Measurements from ENCODE around the gene CCL4.
"Not testable (repeated sequence)": the region's sequence is repeated elsewhere in the genome, so short reads cannot be mapped to it uniquely, and the experiment has no call there.

CCL4 gene

DNA sequence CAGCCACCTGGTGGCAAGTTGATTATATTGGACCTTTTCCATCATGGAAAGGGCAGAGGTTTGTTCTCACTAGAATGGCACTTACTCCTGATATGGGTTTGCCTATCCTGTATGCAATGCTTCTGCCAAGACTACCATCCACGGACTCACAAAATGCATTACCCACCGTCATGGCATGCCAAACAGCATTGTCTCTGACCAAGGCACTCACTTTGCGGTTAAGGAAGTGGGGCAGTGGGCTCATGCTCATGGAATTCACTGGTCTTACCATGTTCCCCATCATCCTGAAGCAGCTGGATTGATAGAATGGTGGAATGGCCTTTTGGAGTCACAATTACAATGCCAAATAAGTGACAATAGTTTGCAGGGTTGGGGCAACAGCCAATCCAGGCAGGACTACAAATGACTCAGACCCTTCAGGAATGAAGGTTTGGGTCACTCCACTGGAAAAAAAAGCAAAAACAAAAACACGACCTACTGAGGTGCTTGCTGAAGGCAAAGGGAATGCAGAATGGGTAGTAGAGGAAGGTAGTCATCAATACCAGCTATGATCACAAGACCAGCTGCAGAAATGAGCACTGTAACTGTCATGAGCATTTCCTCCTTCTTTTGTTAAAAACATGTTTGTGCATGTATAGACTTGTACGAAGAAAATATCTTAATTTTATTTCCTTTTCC lies 11.5 kb downstream of the CCL4 start:
- H3K27ac ChIP-seq = not testable (repeated sequence)
- peak; percentile 29 for DNase-seq (ENCODE audit: low read depth, low spot score)

DNA sequence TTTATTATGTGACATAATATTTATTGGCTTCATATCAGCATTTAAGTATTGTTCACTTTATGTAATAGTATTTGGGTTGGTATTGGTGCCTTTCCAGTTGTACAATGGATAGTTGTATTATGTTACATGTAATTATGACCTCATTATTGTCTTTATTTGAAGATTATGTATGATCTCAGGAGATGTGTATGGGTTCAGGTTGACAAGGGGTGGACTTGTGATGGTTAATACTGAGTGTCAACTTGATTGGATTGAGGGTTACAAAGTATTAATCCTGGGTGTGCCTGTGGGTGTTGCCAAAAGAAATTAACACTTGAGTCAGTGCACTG lies 12.0 kb downstream of the CCL4 start:
- H3K27ac ChIP-seq; DNase-seq (ENCODE audit: low read depth, low spot score): not testable (repeated sequence)

DNA sequence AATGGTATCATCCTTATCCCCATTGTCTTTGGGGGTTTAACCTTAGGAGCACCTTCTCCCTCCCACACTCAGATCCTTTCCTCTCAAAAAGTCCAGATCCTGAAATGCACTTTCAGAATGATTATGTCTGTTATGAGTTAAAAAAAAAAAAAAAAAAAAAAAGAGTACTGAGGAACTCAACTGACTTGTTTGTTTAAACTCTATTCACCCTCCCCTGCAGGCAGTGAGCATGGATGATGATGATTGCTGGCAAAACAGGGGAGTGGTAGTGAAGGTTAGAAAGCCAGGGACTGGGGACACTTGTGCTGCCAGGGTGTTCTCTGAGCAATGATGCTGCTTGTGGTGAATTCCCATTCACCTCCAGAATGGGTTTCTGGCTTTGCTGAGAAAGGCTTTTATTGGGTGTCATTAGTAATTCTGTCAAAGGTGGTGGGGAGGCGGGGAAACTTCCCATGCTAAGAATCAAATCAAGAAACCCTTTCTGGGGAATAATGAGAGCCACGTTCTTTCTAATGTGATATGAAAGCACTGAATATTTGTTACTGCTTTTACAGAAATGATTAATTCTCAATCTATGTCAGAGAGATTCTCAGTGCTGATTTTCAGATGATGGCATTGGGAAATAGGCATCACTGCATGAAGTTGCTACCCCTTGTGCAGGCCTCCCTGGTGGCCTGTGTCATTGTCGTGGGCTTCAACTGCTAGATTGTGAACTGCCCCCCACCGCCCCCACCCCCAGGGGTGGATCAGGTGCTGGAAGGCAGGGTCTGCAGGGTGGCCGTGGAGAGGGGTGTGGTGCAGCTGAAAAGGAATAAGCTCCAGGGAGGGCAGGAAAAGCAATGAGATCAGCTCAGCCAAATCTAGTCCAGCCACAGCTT lies 14.1 kb downstream of the CCL4 start:
- H3K27ac ChIP-seq = no peak overlapping the region
- no peak for DNase-seq (ENCODE audit: low read depth, low spot score)

DNA sequence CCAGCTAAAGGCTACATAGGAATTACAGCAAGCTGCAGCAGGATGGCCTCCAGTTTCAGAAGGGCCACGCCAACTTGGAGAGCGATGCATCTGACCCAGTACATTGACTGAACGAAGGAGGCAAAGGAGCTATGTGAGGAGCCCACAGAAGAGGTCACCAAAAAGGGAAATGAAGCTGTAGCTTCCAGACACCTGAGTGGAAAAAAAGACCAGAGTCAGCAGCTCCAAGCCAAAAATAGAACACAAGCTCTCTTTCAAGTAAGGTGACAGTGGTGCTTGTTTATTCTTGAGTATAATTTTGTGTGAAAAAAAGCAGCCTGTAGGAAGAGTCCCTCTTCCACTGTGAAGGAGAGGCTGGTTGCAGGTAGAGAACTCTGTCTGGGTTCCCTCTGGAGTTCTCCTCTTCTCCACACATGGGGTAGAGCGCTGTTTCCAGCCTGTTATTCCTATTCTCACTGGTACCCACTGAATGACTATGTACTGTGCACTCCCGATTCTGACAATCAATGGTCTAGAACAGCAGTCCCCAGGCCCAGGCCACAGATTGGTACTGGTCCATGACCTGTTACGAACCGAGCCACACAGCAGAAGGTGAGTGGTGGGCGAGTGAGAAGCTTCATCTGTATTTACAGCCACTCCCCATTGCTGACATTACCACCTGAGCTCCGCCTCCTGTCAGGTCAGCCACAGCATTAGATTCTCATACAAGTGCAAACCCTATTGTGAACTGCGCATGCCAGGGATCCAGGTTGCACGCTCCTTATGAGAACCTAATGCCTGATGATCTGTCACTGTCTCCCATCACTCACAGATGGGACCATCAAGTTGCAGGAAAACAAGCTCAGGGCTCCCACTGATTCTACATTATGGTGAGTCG lies 15.1 kb downstream of the CCL4 start:
- H3K27ac ChIP-seq = no peak overlapping the region
- no peak for DNase-seq (ENCODE audit: low read depth, low spot score)

DNA sequence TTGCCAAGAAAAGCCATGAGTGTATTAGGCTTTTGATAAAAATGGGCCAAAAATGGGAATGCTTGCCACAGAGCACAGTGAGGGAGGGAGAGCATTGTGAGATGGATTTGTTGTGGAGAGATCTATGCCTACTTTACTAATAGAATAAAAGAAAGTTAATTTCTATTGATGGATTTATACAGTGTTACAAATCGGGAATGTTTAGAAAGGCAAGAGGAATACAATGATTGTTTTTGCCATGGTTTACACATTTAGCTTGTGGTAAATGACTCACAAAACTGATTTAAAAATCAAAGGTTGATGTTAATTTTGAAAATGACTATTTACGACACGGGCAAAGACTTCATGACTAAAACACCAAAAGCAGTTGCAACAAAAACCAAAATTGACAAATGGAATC lies 16.6 kb downstream of the CCL4 start:
- no peak overlapping the region for H3K27ac ChIP-seq
- DNase-seq (ENCODE audit: low read depth, low spot score) = no peak

DNA sequence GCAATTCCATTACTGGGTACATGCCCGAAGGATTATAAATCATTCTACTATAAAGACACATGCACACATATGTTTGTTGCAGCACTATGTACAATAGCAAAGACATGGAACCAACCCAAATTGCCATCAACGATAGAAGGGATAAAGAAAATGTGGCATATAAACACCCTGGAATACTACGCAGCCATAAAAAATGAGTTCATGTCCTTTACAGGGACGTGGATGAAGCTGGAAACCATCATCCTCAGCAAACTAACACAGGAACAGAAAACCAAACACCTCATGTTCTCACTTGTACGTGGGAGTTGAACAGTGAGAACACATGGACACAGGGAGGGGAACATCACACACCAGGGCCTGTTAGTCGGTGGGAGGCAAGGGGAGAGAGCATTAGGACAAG lies 17.5 kb downstream of the CCL4 start:
- H3K27ac ChIP-seq; DNase-seq (ENCODE audit: low read depth, low spot score): not testable (repeated sequence)

DNA sequence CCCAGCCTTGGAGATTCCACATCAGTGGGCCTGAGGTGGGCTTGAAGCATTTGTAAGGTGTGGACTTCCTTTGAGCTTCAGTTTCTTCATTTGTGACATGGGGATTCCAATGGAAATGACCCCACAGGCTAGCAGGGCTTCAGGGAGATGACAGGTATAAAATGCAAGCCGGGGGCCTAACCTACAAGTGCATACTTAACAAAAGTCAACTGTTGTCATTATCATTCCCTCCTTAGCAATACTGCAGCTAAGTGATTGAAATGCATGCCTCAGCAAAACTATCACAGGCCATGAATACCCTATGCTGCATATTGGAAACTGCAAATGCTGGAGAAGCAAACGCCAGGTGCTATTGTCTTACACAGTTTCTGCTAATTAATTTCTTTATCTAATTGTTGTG lies 19.8 kb downstream of the CCL4 start:
- DNase-seq (ENCODE audit: low read depth, low spot score) = no peak
- no peak overlapping the region for H3K27ac ChIP-seq

DNA sequence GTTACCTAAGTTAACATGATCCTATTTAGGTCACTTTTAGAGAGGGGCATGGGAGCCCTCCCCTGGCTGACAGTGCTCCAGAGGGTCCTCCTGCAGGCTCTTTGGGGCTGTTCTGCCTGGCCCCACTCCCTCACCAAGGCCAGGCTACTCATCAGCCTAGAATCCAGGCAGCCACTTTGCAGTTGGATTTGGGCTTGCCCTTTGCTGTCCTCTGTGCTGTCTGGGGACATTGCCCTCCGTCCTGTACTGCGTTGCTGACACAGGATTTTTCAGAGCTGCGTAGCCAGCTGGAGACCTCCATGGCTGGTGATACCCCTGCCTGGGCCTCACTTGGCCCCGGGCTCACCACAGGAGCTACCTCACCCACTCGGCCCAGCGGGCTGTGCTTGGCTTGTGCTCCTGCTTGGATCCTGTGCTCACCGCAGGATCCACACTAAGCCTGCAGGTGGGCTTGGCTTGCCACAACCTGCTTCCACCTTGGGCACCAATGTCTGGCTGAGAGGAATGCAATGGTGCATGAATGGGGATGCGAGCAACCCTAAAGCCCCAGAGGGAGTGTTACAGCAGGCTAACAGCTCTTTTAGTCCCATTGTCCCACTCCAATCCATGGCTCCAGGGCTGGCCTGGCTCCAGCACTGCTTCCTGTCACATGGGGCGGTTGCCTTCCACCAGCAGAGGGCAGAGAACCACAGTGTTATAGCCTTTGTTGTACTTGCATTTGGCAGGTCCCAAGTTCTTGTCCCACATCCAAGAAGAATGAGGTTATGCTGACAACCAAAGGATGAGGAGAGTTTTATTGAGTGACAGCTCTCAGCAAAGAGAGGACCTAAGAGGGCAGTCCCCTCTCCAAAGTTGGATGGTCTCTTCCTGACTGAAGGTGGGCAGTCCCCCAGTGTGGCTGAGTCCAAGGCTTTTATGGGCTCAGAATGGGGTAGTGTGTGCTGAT lies 21.5 kb downstream of the CCL4 start:
- H3K27ac ChIP-seq = no peak overlapping the region
- DNase-seq (ENCODE audit: low read depth, low spot score) = no peak

DNA sequence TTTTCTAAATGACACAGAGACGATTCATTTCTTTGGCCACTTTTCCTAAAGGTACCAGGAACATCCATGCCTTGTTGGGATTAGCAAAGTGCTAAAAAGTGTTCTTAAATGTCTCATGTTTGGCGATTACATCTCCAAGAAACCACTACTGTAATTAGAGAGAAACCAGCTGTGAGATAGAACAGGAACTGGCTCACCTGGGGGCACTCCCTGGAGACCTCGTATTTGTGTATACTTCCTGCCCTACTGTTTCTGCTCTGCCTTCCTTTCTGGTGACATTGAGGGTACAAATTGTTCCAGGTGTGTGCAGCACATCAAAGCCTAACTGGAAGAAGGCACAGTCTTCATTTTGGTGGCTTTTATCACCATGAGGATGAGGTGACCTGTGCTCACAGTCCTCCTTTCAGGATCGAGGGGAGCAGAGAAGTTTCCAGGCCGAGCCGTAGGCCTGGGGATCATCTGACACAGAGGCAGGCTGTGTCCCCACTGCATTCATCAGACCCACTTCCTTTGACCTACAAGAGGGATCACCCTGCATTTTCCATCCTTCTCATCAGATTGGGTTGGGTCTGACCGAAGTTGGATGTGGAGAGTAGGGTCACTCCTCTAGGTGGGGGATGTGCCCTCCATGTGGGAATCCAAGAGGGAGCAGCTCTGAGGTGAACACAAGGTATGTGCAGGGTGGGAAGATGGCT lies 23.7 kb downstream of the CCL4 start:
- no peak overlapping the region for H3K27ac ChIP-seq
- DNase-seq (ENCODE audit: low read depth, low spot score) = no peak

DNA sequence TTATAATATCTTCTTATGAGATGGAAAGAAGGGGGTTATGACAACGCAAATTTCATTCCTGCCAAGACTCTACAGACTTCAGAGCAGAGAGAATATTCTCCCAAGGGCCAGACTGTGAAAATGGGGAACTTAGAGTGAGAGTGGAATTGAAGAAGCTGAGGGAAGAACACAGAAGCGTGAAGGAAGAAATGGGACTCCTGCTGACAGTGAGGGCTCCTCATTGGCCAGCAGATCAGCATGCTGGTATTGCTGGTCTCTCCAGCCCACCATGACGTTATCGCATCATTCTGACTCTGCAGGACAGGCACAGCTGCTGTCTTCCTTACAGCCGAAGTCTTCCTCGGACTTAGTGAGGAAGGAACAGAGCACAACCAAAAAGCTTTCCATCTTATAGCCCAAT lies 24.3 kb downstream of the CCL4 start:
- no peak for DNase-seq (ENCODE audit: low read depth, low spot score)
- no peak overlapping the region for H3K27ac ChIP-seq

DNA sequence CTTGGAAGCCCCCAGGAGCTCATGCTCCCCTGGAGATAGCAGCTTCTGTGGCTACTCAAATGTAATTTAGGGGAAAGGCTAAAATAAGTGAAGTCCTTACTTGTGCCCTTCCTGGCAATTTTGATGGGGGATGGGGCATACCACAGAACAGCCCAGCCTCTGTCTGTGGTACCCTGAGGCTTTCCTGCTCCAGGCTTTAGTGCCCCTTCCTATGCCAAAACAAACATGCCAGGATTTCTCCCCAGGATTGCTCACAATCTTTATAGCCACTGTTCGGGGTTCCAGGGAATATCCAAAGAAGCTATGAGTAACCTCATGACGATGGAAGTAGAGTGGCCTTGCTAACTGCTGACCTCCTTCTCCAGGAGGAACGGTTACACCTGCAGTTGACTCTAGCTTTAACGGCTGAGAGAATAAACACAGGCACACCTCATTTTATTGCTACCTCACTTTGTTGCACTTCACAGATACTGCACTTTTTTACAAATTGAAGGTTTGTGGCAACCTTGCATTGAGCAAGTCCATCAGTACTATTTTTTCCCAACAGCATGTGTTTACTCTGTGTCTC lies 24.9 kb downstream of the CCL4 start:
- DNase-seq (ENCODE audit: low read depth, low spot score) = no peak
- H3K27ac ChIP-seq = no peak overlapping the region

DNA sequence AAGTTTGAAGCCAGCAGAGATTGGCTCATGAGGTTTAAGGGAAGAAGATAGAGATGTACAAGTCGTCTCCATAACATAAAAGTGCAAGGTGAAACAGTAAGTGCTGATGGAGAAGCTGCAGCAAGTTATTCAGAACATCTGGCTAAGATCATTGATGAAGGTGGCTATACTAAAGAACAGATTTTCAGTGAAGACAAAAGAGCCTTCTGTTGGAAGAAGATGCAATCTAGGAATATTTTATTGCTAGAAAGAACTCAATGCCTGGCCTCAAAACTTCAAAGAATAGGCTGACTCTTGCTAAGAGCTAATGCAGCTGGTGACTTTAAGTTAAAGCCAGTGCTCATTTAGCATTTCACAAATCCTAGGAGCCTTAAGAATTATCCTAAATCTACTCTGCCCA lies 26.0 kb downstream of the CCL4 start:
- no peak for DNase-seq (ENCODE audit: low read depth, low spot score)

DNA sequence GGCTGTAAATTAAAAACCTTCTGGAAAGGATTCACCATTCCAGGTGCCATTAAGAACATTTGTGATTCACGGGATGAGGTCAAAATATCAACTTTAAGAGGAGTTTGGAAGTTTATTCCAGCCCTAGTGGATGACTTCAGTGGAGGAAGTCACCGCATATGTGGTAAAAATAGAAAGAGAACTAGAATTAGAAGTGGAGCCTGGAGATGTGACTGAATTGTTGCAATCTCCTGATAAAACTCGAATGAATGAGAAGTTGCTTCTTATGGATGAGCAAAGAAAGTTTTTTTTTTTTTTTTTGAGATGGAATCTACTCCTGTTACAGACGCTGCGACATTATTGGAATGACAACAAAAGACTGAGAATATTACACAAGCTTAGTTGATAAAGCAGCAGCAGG lies 26.7 kb downstream of the CCL4 start:
- H3K27ac ChIP-seq = no peak overlapping the region
- no peak for DNase-seq (ENCODE audit: low read depth, low spot score)

More for the DNA sequence above, 26.0 kb downstream of the CCL4 start:
- H3K27ac ChIP-seq = no peak overlapping the region

DNA sequence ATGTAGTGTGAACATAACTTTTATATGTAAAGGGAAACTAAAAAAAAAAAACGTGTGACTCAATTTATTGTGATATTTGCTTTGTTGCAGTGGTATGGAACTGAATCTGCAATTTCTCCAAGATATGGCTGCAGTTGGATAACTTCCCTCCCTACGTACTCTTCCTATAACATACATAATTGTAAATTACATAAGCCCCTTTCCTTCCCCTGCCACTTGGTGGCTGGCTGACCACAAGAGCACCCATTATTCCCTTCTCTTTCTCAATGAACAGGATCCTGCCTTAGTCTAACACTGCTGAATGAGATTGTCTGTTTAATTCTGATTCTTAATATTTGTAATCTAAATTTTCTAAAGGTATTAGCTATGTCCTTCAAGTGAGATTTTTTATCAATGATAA lies 27.8 kb downstream of the CCL4 start:
- no peak overlapping the region for H3K27ac ChIP-seq
- DNase-seq (ENCODE audit: low read depth, low spot score) = no peak

DNA sequence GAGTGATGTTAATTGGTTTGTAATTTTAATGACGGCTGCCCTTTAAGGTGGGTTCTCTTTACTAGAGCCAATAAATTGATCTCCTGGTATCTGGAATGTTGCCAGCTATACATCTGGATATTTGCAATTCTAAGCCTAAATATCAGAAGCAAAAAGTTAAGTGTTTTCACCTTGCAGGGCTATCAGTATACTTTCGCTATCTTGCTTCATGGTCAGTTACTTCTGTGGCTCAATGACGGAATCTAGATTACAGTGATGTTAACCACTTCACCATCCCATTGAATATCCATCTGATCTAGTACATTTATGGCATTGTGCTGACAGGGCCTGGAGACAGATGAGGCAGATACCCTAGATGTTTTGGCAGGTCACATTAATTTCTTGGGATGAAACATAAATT lies 28.3 kb downstream of the CCL4 start:
- DNase-seq (ENCODE audit: low read depth, low spot score) = no peak

DNA sequence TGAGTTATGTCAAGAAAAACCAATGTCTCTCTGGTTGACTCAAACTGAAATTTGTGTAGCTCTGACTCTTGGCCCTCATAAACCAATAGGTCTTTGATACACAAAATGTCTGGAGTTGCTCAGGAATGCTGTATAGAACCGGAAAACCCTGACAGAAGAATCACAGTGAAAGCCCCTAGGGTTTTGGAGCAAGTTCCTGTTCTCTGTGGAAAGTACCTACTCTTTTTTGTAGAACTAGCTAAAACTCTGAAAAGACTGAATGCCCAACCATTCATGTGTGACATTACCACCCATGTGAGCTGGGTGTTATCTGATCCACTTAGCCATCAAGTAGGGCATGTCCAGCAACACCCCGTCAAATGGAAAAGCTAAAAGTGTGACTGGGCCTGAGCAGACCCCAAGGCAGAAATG lies 28.8 kb downstream of the CCL4 start:
- no peak for DNase-seq (ENCODE audit: low read depth, low spot score)
- no peak overlapping the region for H3K27ac ChIP-seq

More for the DNA sequence above, 28.3 kb downstream of the CCL4 start:
- H3K27ac ChIP-seq = no peak overlapping the region

DNA sequence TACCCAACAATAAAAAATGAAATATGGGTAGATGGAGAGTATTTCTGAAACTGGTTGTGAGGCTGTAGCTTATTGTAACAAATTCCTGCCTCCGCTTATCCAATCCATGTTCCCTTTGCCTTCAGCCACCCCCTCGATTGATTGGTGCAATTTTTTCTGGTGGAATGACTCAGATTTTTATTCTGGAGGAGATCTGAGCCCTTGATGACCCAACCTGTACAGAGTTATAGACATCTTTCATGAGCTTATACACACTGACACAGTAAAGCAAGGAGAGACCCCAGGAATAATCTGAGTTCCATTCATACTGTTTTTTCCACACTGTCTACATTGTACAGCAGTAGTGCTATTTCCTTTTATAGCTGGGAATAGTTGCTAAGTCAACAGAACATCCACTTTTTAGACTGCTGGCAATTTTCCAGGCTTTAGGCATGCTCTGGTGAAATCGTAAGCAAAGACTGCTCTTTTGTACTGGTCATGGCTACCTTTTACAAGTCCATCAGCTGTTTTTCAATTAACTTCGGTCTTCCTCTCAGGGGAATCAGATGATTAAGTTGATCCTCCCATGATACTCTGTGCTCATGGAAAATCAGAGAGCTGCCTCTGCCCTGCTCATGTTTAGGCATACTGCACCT lies 30.1 kb downstream of the CCL4 start:
- no peak overlapping the region for H3K27ac ChIP-seq
- DNase-seq (ENCODE audit: low read depth, low spot score) = no peak

DNA sequence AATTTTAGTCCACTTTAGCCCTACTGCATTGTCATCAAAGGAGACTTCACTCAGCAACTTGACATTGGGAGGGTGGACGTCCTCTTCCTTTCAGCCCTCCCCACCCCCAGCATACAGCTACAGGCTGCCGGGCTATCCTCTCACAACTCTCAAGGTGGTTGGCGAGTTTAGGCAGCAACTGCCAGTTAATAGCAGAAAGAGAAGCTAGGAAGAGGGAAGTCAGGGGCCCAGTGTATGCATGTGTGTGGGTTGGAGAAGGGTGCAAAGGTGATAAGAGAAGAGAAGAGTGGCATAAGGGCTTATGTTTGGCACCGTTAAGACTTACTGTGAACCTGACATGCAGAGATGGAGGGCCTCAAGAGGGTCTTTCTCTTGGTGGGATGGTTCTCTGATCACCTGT lies 31.8 kb downstream of the CCL4 start:
- no peak for DNase-seq (ENCODE audit: low read depth, low spot score)
- H3K27ac ChIP-seq = no peak overlapping the region
